ENCODE measurements around the gene EIF4EBP2. TPM values are rescaled to one million over a fixed set of nuclear protein-coding genes. Genes with fewer than 3 reads are reported as not detected.

EIF4EBP2 gene
- total RNA-seq, 1 donor from 2014 or later, result 39.7 TPM

DNA sequence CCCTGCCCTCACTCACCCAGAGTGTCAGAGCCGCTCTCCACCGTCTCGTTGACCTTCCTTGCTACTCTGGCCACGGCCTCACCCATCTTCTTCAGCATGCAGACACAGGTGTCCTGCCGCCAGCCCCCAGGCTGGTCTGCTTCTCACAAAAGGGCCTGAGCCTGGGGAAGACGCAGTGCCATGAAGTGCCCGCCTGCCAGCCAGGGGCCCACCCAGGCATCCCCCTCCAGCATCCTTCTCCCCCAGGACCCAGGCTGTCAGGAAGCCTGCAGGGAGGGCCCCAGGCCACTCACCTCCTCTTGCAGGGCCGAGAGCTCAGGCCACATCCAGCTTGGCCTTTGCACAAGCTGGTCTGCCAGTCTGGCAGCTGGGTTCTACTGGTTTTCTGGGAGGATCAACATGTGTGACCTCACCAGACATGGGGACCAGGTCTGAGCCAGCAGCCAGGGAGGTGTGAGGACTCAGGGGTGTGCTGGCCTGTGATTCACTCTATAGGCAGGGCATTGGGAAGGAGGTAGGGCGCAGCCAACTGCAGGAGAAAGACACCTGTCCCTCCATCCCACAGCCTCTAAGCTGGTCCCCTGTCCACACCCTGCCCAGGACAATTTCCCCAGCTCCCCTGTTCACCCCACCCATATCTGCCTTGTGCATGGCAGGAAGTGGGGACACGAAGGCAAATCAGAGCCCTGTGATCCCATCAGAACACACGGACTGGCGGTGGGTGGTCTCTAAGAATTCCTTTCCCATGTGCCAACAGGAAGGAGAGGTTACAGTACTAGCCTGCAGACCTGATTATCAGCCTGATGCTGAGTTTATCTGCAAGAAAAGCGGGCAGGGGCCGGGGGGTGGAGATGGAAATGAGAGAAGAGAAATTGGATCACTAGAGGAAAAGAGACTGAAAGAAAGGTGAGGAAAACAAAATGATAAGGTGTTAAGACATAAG is 27.2 kb upstream of the EIF4EBP2 start:
- peak overlapping the region; percentile 92 for H3K27ac ChIP-seq (ENCODE audit: low read depth, low read length)

DNA sequence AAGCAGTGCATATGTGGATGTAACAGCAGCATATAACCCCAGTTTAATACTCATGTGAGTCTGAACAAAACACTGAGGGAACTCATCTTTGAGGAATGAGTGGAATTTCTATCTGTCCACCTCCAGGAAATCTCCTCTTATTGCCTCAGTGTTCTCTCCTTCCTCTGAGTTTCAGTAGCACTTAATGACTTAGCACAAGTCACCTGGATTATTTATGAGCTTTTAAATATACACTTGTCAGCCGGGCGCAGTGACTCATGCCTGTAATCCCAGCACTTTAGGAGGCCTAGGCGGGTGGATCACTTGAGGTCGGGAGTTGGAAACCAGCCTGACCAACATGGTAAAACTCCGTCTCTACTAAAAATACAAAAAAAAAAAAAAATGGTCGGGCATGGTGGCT is 25.8 kb upstream of the EIF4EBP2 start:
- Histone ChIP-seq H3K36me3 (ENCODE audit: control insufficient read depth in 3 of 3, insufficient read depth in 3 of 3, low read length in 3 of 3) (peaks cover 11 to 26% (median 20%) of the 10 kb centered on the region in 3 donors), H3K9ac (ENCODE audit: low read depth in 1 of 3, low read length in 3 of 3) (peak overlapping the region in 2 of 3 donors; percentile 46 to 55), H3K9me3 (ENCODE audit: control insufficient read depth in 3 of 3, low read length in 3 of 3) (peaks cover 0 to 2% (median 0%) of the 10 kb centered on the region in 3 donors), H3K4me3 (ENCODE audit: low read length in 3 of 3) (peak overlapping the region in 2 of 3 donors; percentile 26 to 42), H3K27ac (ENCODE audit: low read depth, low read length) (peak overlapping the region; percentile 92), H3K4me1 (ENCODE audit: control insufficient read depth in 3 of 3, insufficient read depth in 3 of 3, low read length in 3 of 3) (peaks cover 47 to 62% (median 51%) of the 10 kb centered on the region in 3 donors), H3K27me3 (ENCODE audit: control insufficient read depth in 3 of 3, insufficient read depth in 3 of 3, low read length in 3 of 3) (no peaks in the 10 kb centered on the region)

More for the DNA sequence above, 27.2 kb upstream of the EIF4EBP2 start:
- peaks cover 46 to 64% (median 53%) of the 10 kb centered on the region in 3 donors for H3K4me1 ChIP-seq (ENCODE audit: control insufficient read depth in 3 of 3, insufficient read depth in 3 of 3, low read length in 3 of 3)
- H3K36me3 ChIP-seq (ENCODE audit: control insufficient read depth in 3 of 3, insufficient read depth in 3 of 3, low read length in 3 of 3), result peaks cover 13 to 28% (median 20%) of the 10 kb centered on the region in 3 donors
- no peaks in the 10 kb centered on the region for H3K27me3 ChIP-seq (ENCODE audit: control insufficient read depth in 3 of 3, insufficient read depth in 3 of 3, low read length in 3 of 3)
- H3K4me3 ChIP-seq (ENCODE audit: low read length in 3 of 3), result peak overlapping the region; percentile 9 to 14 (median 13)
- peak overlapping the region in 2 of 3 donors; percentile 55 to 62 for H3K9ac ChIP-seq (ENCODE audit: low read depth in 1 of 3, low read length in 3 of 3)
- peaks cover 0 to 2% (median 0%) of the 10 kb centered on the region in 3 donors for H3K9me3 ChIP-seq (ENCODE audit: control insufficient read depth in 3 of 3, low read length in 3 of 3)

DNA sequence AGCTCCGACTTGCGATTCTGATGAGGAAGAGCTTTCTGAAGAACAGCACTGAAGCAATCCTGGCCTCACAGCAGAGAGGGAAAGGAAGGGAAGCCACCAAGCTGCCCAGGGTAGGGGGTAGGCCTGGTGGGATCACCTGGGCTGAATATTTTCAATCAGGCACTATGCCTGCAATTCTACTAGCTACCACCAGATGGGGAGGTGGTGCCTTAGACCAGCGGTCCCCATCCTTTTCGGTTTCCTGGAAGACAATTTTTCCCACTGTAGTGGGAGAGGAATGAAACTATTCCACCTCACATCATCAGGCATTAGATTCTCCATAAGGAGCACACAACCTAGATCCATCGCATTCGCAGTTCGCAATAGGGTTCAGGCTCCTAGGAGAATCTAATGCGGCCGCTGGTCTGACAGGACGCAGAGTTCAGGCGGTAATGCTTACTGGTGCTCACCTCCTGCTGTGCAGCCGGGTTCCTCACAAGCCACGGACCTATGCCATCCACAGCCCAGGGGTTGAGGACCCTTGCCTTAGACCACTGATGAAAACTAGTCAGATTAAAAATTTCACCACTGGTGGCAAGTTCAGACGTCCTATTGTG is 24.3 kb upstream of the EIF4EBP2 start:
- Histone ChIP-seq H3K9me3 (ENCODE audit: control insufficient read depth in 3 of 3, low read length in 3 of 3) (peaks cover 0 to 2% (median 0%) of the 10 kb centered on the region in 3 donors), H3K4me1 (ENCODE audit: control insufficient read depth in 3 of 3, insufficient read depth in 3 of 3, low read length in 3 of 3) (peaks cover 47 to 62% (median 48%) of the 10 kb centered on the region in 3 donors), H3K9ac (ENCODE audit: low read depth in 1 of 3, low read length in 3 of 3) (peak overlapping the region in 1 of 3 donors; percentile 98), H3K27me3 (ENCODE audit: control insufficient read depth in 3 of 3, insufficient read depth in 3 of 3, low read length in 3 of 3) (no peaks in the 10 kb centered on the region), H3K27ac (ENCODE audit: low read depth, low read length) (peak overlapping the region; percentile 92), H3K36me3 (ENCODE audit: control insufficient read depth in 3 of 3, insufficient read depth in 3 of 3, low read length in 3 of 3) (peaks cover 7 to 16% (median 10%) of the 10 kb centered on the region in 3 donors), H3K4me3 (ENCODE audit: low read length in 3 of 3) (peak overlapping the region; percentile 3 to 97 (median 19))

DNA sequence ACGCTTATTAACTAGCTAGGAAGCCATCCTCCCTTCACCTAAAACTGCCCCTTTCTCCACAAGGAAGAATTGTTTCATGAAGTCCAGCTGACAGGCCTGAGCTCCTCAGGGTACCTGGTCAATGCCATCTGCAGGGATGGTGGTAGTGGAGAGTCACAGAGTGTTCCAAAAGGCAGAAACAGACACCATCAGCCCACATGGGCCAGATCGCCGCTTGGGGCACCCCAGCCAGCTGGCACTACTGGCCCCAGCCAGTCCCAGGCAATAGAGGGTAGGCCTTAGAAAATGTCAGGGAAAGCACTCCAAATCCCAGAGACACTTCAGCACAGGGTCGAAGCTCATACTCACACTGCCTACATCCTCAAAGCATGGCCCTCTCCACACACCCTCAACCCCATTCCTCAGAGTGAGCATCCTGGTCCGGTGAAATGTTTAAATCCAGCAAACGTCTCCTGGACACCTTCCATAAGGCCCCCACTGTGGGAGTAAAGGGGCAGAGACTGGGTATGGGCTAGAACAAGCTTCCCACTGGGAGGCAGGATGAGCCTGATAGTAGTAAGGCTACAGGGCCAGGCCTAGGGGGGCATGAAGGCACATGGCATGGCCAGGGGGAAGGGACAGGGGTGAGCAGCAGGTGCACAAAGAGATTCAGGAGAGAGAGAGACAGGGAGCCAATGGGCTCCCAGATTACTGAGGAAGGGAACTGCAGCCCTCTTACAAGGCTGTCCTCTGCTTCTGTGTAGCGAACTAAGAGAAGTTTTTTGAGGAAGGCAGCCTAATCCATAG is 23.4 kb upstream of the EIF4EBP2 start:
- Histone ChIP-seq H3K27ac (ENCODE audit: low read depth, low read length) (peak overlapping the region; percentile 92), H3K36me3 (ENCODE audit: control insufficient read depth in 3 of 3, insufficient read depth in 3 of 3, low read length in 3 of 3) (peaks cover 1 to 8% (median 3%) of the 10 kb centered on the region in 3 donors), H3K9me3 (ENCODE audit: control insufficient read depth in 3 of 3, low read length in 3 of 3) (peaks cover 0 to 2% (median 0%) of the 10 kb centered on the region in 3 donors), H3K4me1 (ENCODE audit: control insufficient read depth in 3 of 3, insufficient read depth in 3 of 3, low read length in 3 of 3) (peaks cover 47 to 57% (median 48%) of the 10 kb centered on the region in 3 donors), H3K4me3 (ENCODE audit: low read length in 3 of 3) (peak overlapping the region; percentile 86 to 97 (median 88)), H3K27me3 (ENCODE audit: control insufficient read depth in 3 of 3, insufficient read depth in 3 of 3, low read length in 3 of 3) (no peaks in the 10 kb centered on the region), H3K9ac (ENCODE audit: low read depth in 1 of 3, low read length in 3 of 3) (peak overlapping the region; percentile 90 to 98 (median 97))

DNA sequence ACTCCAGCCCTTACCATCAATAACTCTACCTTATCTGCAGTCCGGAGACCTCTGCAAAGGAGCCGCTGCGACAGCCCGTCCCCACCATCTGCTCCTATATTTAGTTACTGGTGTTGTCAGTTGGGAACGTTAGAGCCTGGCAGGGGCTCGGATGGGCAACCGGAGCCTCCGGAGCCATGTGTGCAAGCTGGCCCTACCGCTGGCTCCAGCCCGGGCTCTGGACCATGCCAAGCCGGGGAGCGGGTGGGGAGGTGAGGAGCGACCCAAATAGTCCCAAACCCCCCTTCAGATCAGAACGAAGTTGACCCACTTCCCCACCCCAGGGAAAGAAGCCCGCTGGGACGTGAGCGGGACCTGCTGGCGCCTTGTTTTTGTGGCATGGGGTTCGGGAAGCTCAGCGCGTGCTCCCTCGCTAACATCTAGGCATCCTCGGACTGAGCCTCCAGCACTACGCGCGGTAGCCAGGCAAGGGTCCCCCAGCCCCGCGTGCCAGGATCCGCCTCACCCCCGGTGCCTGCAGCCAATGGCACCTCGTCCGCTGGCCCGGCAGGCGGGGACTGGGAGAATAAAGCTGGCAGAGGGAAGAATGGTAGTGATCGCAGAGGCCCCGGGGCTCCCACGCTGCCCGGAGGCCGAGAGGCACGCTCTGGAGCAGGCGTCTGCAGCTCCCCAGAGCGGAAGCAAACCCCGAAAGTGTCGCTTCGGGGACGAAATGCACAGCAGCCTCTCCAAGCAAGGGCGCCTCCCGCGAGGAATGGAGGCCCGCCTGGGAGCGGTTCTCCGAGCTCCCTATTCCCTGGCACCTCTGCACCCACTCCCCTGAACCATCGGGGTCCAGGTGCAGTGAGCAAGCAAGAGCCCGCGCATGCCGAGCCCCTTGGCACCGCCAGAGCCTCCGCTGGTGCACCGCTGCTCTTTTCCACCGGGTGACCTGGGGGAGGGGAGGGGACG is 22.2 kb upstream of the EIF4EBP2 start:
- Histone ChIP-seq H3K9ac (ENCODE audit: low read depth in 1 of 3, low read length in 3 of 3) (peak overlapping the region; percentile 90 to 98 (median 97)), H3K4me3 (ENCODE audit: low read length in 3 of 3) (peak overlapping the region; percentile 86 to 97 (median 88)), H3K27ac (ENCODE audit: low read depth, low read length) (peak overlapping the region; percentile 92), H3K36me3 (ENCODE audit: control insufficient read depth in 3 of 3, insufficient read depth in 3 of 3, low read length in 3 of 3) (peaks cover 0 to 2% (median 0%) of the 10 kb centered on the region in 3 donors), H3K4me1 (ENCODE audit: control insufficient read depth in 3 of 3, insufficient read depth in 3 of 3, low read length in 3 of 3) (peaks cover 41 to 46% (median 45%) of the 10 kb centered on the region in 3 donors), H3K27me3 (ENCODE audit: control insufficient read depth in 3 of 3, insufficient read depth in 3 of 3, low read length in 3 of 3) (no peaks in the 10 kb centered on the region), H3K9me3 (ENCODE audit: control insufficient read depth in 3 of 3, low read length in 3 of 3) (peaks cover 0 to 2% (median 0%) of the 10 kb centered on the region in 3 donors)

DNA sequence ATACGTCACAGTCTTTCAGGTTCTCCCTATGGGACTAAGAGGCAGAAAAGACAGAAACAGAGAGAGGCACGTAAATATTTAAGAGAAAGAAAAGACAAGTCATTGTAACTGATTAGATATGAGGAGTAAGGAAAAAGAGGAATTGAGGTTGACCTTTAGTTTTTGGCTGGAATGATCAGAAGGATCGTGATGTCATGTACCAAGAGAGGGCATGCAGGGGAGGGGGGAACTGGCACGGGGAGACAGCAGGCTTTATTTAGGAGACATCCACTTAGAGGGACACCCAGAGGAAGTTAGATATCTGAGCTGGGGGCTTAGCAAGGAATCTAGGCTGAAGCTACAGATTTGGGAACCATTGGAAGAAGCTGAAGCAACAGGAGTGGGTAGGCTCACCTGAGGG is 12.3 kb upstream of the EIF4EBP2 start:
- no peak overlapping the region for H3K27ac ChIP-seq (ENCODE audit: low read depth, low read length)
- no peaks in the 10 kb centered on the region for H3K27me3 ChIP-seq (ENCODE audit: control insufficient read depth in 3 of 3, insufficient read depth in 3 of 3, low read length in 3 of 3)

DNA sequence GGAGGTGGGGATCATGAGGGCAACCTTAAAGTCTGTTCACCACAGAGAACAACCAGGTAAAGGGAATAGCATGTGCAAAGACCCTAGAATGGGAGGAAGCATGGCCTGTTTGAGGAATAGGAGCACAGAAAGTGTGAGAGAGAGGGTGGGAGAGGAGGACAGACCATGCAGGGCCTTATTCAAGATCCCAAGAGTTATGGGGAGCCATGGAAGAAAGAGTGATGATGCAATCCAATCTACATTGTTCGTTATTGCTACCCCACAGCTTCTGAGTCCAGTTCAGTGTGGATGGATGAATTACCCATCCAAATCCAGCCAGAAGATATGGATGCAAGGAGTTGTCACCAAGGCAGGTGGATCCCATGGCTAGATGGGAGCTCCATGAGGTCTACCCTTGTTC is 7.8 kb upstream of the EIF4EBP2 start:
- peaks cover 4 to 6% (median 5%) of the 10 kb centered on the region in 3 donors for H3K4me1 ChIP-seq (ENCODE audit: control insufficient read depth in 3 of 3, insufficient read depth in 3 of 3, low read length in 3 of 3)
- H3K27ac ChIP-seq (ENCODE audit: low read depth, low read length), result no peak overlapping the region
- no peaks in the 10 kb centered on the region for H3K27me3 ChIP-seq (ENCODE audit: control insufficient read depth in 3 of 3, insufficient read depth in 3 of 3, low read length in 3 of 3)
- H3K36me3 ChIP-seq (ENCODE audit: control insufficient read depth in 3 of 3, insufficient read depth in 3 of 3, low read length in 3 of 3), result no peaks in the 10 kb centered on the region
- H3K9me3 ChIP-seq (ENCODE audit: control insufficient read depth in 3 of 3, low read length in 3 of 3), result no peaks in the 10 kb centered on the region
- H3K4me3 ChIP-seq (ENCODE audit: low read length in 3 of 3), result no peak overlapping the region
- H3K9ac ChIP-seq (ENCODE audit: low read depth in 1 of 3, low read length in 3 of 3), result no peak overlapping the region

More for the DNA sequence above, 12.3 kb upstream of the EIF4EBP2 start:
- Histone ChIP-seq H3K4me1 (ENCODE audit: control insufficient read depth in 3 of 3, insufficient read depth in 3 of 3, low read length in 3 of 3) (peaks cover 6 to 9% (median 9%) of the 10 kb centered on the region in 3 donors), H3K9ac (ENCODE audit: low read depth in 1 of 3, low read length in 3 of 3) (no peak overlapping the region), H3K9me3 (ENCODE audit: control insufficient read depth in 3 of 3, low read length in 3 of 3) (no peaks in the 10 kb centered on the region), H3K36me3 (ENCODE audit: control insufficient read depth in 3 of 3, insufficient read depth in 3 of 3, low read length in 3 of 3) (no peaks in the 10 kb centered on the region), H3K4me3 (ENCODE audit: low read length in 3 of 3) (no peak overlapping the region)

DNA sequence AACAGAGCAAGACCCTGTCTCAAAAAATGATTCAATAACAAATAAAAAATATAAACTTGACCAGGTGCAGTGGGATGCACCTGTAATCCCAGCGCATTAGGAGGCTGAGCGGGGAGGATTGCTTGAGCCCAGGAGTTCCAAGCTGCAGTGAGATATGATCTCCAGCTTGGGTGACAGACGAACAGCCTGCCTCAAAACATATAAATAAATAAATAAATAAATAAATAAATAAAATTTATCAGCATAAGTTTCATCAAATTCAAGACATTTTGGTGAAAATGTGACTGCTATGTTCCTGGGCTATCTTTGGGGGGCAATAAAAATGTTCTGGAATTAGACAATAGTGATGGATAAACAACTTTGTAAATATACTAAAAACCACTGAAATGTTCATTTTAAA is 4.8 kb upstream of the EIF4EBP2 start:
- Histone ChIP-seq H3K36me3 (ENCODE audit: control insufficient read depth in 3 of 3, insufficient read depth in 3 of 3, low read length in 3 of 3) (no peaks in the 10 kb centered on the region), H3K9me3 (ENCODE audit: control insufficient read depth in 3 of 3, low read length in 3 of 3) (no peaks in the 10 kb centered on the region), H3K27me3 (ENCODE audit: control insufficient read depth in 3 of 3, insufficient read depth in 3 of 3, low read length in 3 of 3) (no peaks in the 10 kb centered on the region), H3K4me3 (ENCODE audit: low read length in 3 of 3) (no peak overlapping the region), H3K4me1 (ENCODE audit: control insufficient read depth in 3 of 3, insufficient read depth in 3 of 3, low read length in 3 of 3) (peaks cover 9 to 12% (median 9%) of the 10 kb centered on the region in 3 donors), H3K27ac (ENCODE audit: low read depth, low read length) (no peak overlapping the region), H3K9ac (ENCODE audit: low read depth in 1 of 3, low read length in 3 of 3) (no peak overlapping the region)

Data from skeletal muscle tissue (tissue), 4 donors.